ENCODE results near the gene MICAL3.
"Not testable (repeated sequence)": the region's sequence is repeated elsewhere in the genome, so short reads cannot be mapped to it uniquely, and the experiment has no call there.

The MICAL3 gene

DNA sequence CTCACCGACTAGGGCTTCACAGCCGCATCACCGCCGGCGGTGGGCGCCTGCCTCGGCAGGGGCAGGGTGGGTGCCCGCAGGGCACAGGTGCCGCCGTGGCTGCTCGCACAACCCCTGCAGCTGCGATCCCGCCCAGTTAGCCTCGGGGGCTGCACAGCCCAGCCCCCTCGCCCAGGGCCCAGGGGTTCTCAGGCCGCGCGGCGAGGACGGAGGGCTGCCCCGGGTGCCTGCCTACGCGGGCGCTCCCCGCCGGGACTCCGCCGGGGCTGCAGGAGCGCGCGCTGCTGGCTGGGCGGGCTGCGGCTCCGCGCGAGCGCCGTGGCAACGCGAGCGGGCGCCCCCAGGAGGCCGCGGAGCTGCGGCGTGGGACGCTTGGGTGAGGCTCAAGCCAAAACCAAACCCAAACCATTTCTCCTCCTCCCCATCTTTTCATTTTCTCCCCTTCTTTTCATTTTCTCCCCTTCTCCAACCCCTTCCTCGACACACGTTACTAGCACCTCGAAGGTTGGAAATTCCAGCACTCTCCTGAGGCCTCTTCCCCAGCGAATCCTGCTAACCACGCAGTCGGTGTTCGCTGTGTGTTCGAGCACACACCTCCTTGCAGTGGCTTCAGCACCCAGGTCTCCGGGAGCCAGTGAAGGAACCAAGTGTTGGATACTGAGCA is at the start of gene MICAL3:
MICAL3 (minus strand) TSS at position 286 of the 664 bp plus-strand sequence. CDS start 117,749 bp downstream, outside the sequence.
- in situ Hi-C loops (cut with HindIII; ENCODE audit: low sequenced_read_pairs), result no loop called here

GRCh38 chr22:18073927-18074326 is 49.6 kb upstream of the MICAL3 start:
- in situ Hi-C loops (cut with HindIII; ENCODE audit: low sequenced_read_pairs), result not testable (repeated sequence)

DNA sequence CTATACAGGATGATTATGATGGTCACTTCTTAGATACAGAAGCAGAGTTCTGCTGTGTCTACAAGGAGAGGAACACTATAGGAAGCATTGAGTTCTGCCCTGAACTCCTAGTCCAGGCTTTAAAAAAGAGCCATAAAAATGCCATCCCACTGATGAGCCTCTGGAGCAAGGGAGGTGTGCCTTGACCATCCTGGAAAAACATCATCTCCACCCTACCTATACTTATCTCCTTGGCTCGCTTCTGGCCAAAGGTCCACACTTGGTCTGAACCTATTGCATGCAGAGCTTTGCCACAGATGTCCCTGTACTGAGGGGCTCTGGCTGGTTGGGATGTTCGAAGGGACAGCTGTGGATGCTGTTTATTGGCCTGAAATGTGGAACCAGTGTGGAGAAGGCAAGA is 49.1 kb upstream of the MICAL3 start:
- in situ Hi-C loops (cut with HindIII; ENCODE audit: low sequenced_read_pairs), result no loop called here

GRCh38 chr22:18071968-18072310 is 47.6 kb upstream of the MICAL3 start:
- in situ Hi-C loops (cut with HindIII; ENCODE audit: low sequenced_read_pairs), result no loop called here

DNA sequence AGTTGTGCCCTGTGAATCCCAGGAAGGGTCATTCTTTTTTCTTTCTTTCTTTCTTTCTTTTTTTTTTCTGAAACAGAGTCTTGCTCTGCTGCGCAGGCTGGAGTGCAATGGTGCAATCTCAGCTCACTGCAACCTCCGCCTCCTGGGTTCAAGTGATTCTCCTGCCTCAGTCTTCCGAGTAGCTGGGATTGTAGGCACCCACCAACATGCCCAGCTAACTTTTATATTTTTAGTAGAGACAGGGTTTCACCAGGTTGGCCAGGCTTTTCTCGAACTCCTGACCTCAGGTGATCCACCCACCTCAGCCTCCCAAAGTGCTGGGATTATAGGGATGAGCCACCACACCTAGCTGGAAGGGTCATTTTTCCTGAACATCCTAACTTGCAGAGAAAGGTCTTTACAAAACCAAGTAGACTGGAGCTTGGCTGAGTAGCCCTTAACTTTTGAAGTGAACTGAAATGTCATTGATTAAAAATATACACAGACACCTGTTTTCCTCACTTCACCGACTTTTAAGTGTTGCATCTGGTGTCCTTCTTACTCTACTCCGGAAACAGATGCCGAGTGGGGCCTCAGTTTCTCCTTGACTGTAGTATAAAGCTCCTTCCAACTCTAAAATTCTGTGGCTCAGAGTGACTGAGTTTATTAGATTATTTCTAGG is 47.1 kb upstream of the MICAL3 start:
- in situ Hi-C loops (cut with HindIII; ENCODE audit: low sequenced_read_pairs), result not testable (repeated sequence)

DNA sequence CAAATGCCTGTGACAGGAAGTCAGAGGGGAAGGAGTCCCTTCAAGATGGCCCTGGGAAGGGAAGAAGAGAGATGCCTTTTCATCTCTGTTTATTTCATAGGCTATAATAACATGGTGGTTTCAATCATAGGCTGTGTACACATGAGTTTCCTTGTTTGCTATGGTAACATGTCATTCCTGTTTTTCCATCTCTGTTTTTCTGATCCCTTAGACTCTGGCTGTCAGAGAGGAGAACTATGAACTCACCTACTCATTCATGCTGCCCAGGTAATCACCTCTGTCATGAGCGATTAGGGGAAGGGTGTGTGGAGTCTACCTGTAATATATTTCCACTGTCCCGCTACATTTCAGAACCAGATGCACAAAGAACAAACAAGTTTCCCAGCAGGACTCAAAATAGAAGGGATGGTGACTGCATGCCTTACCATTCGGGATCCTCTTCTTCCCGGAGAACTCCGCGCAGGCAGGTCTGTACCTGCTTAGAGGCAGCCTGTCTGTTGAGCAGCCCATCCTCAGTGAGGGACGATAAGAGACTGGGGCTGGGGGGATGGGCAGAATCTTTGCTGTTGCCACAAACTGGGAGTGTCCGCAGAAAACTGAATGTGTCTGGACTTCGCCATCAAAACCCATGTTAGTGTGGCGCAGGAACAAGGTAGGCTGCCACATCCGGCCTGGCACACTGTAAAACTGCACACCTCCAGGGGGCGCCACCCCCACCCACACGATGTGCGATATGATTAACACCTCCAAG is 46.4 kb upstream of the MICAL3 start:
- in situ Hi-C loops (cut with HindIII; ENCODE audit: low sequenced_read_pairs), result no loop called here

DNA sequence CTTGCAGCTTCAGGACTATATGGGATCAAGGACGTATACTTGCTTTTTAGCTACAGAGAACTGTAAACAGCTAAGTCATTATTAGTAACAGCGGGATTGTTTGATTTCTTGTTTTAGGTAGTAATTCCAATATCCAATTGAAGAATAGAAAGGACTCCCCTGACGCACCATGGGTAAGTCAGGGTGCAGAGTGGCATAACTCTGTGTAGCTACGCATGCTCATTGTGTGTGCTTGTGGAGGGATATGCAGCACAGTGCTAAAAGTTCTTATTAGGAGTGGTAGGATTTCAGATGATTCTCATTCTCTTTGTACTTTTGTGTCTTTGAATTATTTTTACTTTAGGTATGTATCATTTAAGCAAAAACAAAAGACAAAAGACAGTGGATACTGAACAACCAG is 45.7 kb upstream of the MICAL3 start:
- in situ Hi-C loops (cut with HindIII; ENCODE audit: low sequenced_read_pairs), result no loop called here

DNA sequence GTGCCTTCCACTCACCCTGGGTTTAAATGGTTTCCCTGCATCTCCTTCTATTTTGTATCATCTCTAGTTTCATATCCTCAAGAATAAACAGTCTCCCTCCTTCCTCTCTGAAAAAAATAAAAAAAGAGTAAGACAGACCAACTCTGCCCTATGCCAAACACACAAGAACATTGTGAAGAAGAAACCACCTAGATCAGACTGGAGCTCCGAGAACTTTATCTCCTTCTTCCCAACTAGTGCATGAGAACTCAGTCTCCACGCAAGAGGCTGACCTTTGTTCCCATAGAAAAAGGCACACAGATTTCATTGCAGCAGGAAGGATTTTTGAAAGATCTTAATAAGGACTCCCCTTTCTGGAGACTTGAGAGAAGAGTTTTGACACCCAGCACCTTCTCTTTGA is 44.7 kb upstream of the MICAL3 start:
- in situ Hi-C loops (cut with HindIII; ENCODE audit: low sequenced_read_pairs), result no loop called here

GRCh38 chr22:18068381-18068988 is 44.1 kb upstream of the MICAL3 start:
- in situ Hi-C loops (cut with HindIII; ENCODE audit: low sequenced_read_pairs), result no loop called here

GRCh38 chr22:18067548-18068341 is 43.4 kb upstream of the MICAL3 start:
- in situ Hi-C loops (cut with HindIII; ENCODE audit: low sequenced_read_pairs), result no loop called here

DNA sequence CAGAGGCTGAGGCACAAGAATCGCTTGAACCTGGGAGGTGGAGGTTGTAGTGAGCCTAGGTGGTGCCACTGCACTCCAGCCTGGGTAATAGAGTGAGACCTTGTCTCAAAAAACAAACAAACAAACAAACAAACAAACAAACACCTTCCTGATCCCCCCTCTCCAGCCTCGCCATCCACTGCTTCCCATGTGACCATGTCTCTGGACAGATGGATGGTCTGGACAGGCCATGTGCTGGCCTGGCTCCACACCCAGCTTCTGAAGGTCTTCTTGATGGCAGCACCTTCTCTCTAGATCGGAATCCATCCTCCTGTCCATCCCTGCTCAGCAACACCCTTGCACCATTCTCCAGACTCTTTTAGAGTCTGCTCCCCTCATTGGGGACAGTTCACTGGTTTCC is 42.8 kb upstream of the MICAL3 start:
- in situ Hi-C loops (cut with HindIII; ENCODE audit: low sequenced_read_pairs), result no loop called here

- in situ Hi-C loops (cut with HindIII; ENCODE audit: low sequenced_read_pairs), result no loop called here
These were observed 42.0 kb upstream of the MICAL3 start for GRCh38 chr22:18066181-18066859.

- in situ Hi-C loops (cut with HindIII; ENCODE audit: low sequenced_read_pairs), result no loop called here
These were observed 40.9 kb upstream of the MICAL3 start for GRCh38 chr22:18065256-18065655.

GRCh38 chr22:18064636-18065035 is 40.3 kb upstream of the MICAL3 start:
- in situ Hi-C loops (cut with HindIII; ENCODE audit: low sequenced_read_pairs), result no loop called here

- in situ Hi-C loops (cut with HindIII; ENCODE audit: low sequenced_read_pairs), result not testable (repeated sequence)
These were observed 39.4 kb upstream of the MICAL3 start for GRCh38 chr22:18063715-18064114.

DNA sequence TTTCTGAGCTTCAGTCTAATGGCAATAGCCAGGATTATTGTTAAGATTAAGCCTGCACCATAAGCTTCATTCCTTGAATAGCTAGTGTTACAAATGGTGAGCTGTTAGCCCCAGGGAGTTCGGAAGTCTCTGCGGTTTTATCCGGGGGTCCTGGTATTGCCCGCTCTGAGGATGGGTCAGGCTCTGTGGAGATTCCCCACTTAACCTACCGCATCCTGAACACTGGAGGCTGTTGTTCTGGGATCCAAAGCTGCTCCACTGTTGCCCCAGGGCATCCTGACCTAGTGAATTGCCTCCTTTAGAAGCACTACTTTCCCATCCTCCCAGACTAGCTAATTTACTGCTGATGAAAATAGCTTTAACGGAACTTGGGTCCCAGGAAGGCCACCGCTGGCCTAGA is 38.9 kb upstream of the MICAL3 start:
- in situ Hi-C loops (cut with HindIII; ENCODE audit: low sequenced_read_pairs), result no loop called here

DNA sequence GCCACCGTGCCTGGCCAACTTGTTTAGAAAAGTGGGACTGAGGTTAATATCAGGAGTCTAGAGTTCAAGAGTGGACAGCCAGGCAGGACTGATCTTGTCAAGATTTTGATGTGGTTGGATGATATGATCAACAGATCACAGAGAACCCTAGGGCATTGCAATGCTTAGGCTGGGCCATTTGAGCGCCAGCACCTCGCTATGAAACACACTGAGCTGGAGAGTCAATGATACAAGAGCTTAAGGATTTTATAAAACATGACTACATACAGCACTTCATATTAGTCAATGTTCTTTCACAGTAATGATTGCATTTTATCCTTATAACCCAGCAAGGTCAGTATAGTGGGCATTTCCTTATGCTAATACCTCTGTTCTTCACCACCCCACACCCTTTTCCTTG is 38.1 kb upstream of the MICAL3 start:
- in situ Hi-C loops (cut with HindIII; ENCODE audit: low sequenced_read_pairs), result no loop called here

- in situ Hi-C loops (cut with HindIII; ENCODE audit: low sequenced_read_pairs), result no loop called here
These were observed 36.6 kb upstream of the MICAL3 start for GRCh38 chr22:18060646-18061620.

DNA sequence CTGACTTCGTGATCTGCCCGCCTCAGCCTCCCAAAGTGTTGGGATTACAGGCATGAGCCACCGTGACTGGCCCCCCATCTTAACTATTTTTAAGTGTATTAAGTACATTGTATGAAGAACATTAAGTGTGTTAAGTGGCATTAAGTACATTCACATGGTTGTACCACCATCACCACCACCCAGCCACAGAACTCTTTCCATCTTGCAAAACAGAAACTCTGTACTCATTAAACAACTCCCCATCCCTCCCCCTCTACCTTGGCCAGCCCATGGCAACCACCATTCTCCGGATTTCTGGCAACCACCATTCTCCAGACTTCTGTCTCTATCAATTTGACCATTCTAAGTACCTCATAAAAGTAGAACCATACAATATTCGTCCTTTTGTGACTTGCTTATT is 35.6 kb upstream of the MICAL3 start:
- in situ Hi-C loops (cut with HindIII; ENCODE audit: low sequenced_read_pairs), result no loop called here
